Body of pancreas (tissue), 4 donors: ENCODE data around the gene SPATA2L. TPM values are rescaled to one million over a fixed set of nuclear protein-coding genes. Genes with fewer than 3 reads are reported as not detected.
A peak's percentile ranks its signal among the peaks of the same experiment; 100 is the strongest.

Experiments
- ATAC-seq: fragments of 150-250 bp; one replicate; pipeline ENCODE4 v1.9.1; 2016
- DNase-seq, 4 donors: peaks; one replicate each; pipeline ENCODE4 v3.0.0-alpha.2; 2019
- H3K27ac ChIP-seq, 4 donors: fragments of 200-600 bp; sonication (generic); 1 replicate in 3 of 4; 2 replicates in 1 of 4; pipeline versions ENCODE4 v1.5.1 to v1.6.1; 2016 to 2019; ENCODE audit warnings: mild to moderate bottlenecking in 1 of 4, mixed read lengths in 1 of 4, moderate library complexity in 1 of 4
- H3K27me3 ChIP-seq, 2 donors: fragments of 200-600 bp; sonication (generic); one replicate each; pipeline ENCODE4 v1.6.0; 2016; ENCODE audit warnings: mild to moderate bottlenecking in 1 of 2
- H3K36me3 ChIP-seq, 2 donors: fragments of 200-600 bp; sonication (generic); replicated peaks in 1 of 2; 2 replicates each; pipeline ENCODE4 v1.5.1; 2016; ENCODE audit warnings: low read depth in 2 of 2; ENCODE audit not compliant: insufficient read depth in 1 of 2
- H3K4me1 ChIP-seq: fragments of 200-600 bp; sonication (generic); one replicate; pipeline ENCODE4 v1.6.0; 2016
- H3K4me3 ChIP-seq, 2 donors: fragments of 200-600 bp; sonication (generic); 1 replicate in 1 of 2; 2 replicates in 1 of 2; pipeline ENCODE4 v1.5.1; 2016 to 2019
- H3K9me3 ChIP-seq, 3 donors: fragments of 200-600 bp; sonication (generic); 1 replicate in 2 of 3; 2 replicates in 1 of 3; pipeline ENCODE4 v1.5.1; 2016
- POLR2A ChIP-seq, 3 donors: fragments of 450-650 bp; IDR thresholded peaks; one replicate each; pipeline ENCODE4 v1.6.1; 2016; ENCODE audit warnings: antibody characterized with exemption in 3 of 3, mild to moderate bottlenecking in 2 of 3
- WGBS, 2 donors: methylation state at CpG; one replicate each; pipeline ENCODE4 v1.1.5; 2017; 5-methylcytosine and 5-hydroxymethylcytosine counted together
- intact Hi-C: fragments of 100-400 bp; cut with DNase I; formaldehyde crosslinking; loops from one replicate; pipeline ENCODE4 v1.15.1; 2023
- total RNA-seq, 2 donors: library from RNA; depleted of rRNA; stranded (reverse); fragments of >200 nt; gene quantifications; one replicate each; pipeline ENCODE4 v1.1.0, GENCODE V29; 2016
- TF ChIP-seq, protein P1 (sequence below), 7 experiments: fragments of 450-650 bp in 4 of 7; fragments of 200-600 bp in 3 of 7; sonication (generic) in 3 of 7; IDR thresholded peaks; one replicate each; pipeline ENCODE4 v1.5.1; 2016 to 2019; ENCODE audit warnings: antibody characterized with exemption in 7 of 7

The SPATA2L gene
- total RNA-seq, 2 donors from 2014 or later = 15.8 to 48.1 TPM

- Histone ChIP-seq H3K27ac (no peak overlapping the region), H3K36me3 (peaks cover 9 to 23% of the 10 kb centered on the region in 2 donors), H3K9me3 (no peaks in the 10 kb centered on the region), H3K27me3 (no peaks in the 10 kb centered on the region), H3K4me3 (no peak overlapping the region), H3K4me1 (peaks cover 23% of the 10 kb centered on the region)
- intact Hi-C loops = no loop called here
- no peak for TF ChIP-seq POLR2A (IDR thresholded peaks at IDR 0.05)
- TF ChIP-seq, protein P1, sequence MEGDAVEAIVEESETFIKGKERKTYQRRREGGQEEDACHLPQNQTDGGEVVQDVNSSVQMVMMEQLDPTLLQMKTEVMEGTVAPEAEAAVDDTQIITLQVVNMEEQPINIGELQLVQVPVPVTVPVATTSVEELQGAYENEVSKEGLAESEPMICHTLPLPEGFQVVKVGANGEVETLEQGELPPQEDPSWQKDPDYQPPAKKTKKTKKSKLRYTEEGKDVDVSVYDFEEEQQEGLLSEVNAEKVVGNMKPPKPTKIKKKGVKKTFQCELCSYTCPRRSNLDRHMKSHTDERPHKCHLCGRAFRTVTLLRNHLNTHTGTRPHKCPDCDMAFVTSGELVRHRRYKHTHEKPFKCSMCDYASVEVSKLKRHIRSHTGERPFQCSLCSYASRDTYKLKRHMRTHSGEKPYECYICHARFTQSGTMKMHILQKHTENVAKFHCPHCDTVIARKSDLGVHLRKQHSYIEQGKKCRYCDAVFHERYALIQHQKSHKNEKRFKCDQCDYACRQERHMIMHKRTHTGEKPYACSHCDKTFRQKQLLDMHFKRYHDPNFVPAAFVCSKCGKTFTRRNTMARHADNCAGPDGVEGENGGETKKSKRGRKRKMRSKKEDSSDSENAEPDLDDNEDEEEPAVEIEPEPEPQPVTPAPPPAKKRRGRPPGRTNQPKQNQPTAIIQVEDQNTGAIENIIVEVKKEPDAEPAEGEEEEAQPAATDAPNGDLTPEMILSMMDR (IDR thresholded peaks at IDR 0.05) = no peak
- ATAC-seq (no peak), DNase-seq (no peak)
- WGBS, 2 donors = 85 to 90% methylated on average over 13 of the region's 13 CpGs
These were observed 12.4 kb downstream of the SPATA2L start for GRCh38 chr16:89689142-89689541.

- intact Hi-C loops = no loop called here
- peak overlapping the region in 1 of 4 donors; percentile 94 for H3K27ac ChIP-seq
- TF ChIP-seq POLR2A (IDR thresholded peaks at IDR 0.05) = no peak
- TF ChIP-seq, protein P1 (IDR thresholded peaks at IDR 0.05) = no peak
- no peaks in the 10 kb centered on the region for H3K27me3 ChIP-seq
- 57 to 59% methylated on average over 5 of the region's 5 CpGs for WGBS, 2 donors
- peaks cover 23% of the 10 kb centered on the region for H3K4me1 ChIP-seq
- no peaks in the 10 kb centered on the region for H3K9me3 ChIP-seq
- no peak for DNase-seq
- peaks cover 9 to 18% of the 10 kb centered on the region in 2 donors for H3K36me3 ChIP-seq
- no peak for ATAC-seq
- no peak overlapping the region for H3K4me3 ChIP-seq
These were observed 13.1 kb downstream of the SPATA2L start for GRCh38 chr16:89688395-89688794.

DNA sequence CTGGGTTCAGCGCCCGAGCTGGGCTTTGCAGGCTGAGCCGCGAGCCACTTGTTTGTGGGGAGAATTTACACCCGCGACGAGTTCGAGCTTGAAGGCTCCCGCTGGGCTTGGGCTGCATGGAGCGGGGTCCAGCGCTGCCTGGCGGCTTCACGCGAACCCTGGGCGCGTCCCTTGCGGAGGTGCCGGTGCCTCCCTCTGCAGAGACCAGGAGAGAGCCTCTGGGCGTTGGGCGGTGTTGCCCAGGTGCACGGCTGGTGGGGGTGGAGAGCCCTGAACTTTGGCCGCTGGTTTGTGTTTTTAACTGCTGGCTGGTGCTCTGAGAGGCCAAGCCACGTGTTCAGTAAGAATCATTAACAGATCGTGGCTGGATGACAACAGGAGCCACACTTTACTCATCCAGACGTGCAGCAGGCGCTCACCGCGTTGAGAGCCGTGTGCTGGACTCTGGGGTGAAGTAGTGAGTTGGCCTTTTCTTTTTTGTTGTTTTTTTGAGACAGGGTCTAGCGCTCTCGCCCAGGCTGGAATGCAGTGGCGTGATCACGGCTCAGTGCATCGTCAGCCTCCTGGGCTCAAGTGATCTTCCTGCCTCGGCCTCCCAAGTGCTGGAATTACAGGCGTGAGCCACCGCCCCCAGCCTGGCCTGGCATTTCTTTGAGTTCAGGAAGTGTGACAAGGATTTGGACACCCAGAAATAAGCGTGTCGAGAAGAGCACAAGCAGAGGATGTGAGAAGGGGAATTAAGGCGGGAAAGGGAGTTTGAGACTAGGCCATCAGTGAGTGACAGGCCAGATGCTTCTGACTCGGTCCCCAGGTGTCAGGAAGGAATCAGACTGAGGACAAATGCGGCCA lies 14.2 kb downstream of the SPATA2L start:
- 6 to 24% methylated on average over 12 to 42 of the region's 42 CpGs for WGBS, 2 donors
- intact Hi-C loops = no loop called here
- peak; percentile 85 to 93 (median 89) for DNase-seq
- H3K27me3 ChIP-seq = no peaks in the 10 kb centered on the region
- peak; percentile 51 to 79 (median 65) for TF ChIP-seq POLR2A (IDR thresholded peaks at IDR 0.05)
- TF ChIP-seq, protein P1 (IDR thresholded peaks at IDR 0.05) = no peak
- no peaks in the 10 kb centered on the region for H3K9me3 ChIP-seq
- peak overlapping the region; percentile 52 to 94 (median 78) for H3K27ac ChIP-seq
- peak overlapping the region; percentile 81 to 88 for H3K4me3 ChIP-seq
- peak; percentile 87 for ATAC-seq
- peaks cover 23% of the 10 kb centered on the region for H3K4me1 ChIP-seq
- H3K36me3 ChIP-seq = peaks cover 7 to 12% of the 10 kb centered on the region in 2 donors

DNA sequence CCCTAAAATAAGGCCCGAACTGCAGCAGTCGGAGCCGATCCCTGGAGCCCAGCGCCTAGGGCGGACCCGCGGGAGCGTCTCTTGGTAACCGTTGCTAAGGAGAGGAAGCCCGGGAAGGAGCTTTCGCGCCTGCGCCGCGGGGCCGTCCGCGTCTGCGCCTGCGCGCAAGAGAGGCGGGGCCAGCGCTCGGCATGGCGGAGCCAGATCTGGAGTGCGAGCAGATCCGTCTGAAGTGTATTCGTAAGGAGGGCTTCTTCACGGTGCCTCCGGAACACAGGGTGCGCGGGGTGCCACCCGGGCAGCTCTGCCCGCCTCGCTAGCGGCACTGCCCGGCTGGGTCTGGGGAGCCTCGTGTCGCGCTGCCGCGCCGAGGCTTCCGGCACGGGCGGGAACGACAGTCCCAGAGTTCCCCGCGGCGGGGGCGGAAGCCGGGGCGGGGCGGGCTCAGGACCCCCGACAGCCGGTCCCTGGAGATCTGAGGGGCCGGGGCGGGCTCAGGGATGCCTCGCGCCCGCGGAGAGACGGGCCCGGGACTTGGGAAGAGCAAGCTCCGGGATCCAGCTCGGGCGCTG lies 14.9 kb downstream of the SPATA2L start, which contains the start of gene CDK10:
TSS of gene CDK10 (plus strand) at position 170 of the 572 bp plus-strand sequence. CDS start at position 192, 22 bp downstream.
- H3K9me3 ChIP-seq = no peaks in the 10 kb centered on the region
- H3K4me1 ChIP-seq = peaks cover 23% of the 10 kb centered on the region
- ATAC-seq (peak; percentile 89), DNase-seq (peak; percentile 91 to 94 (median 92))
- TF ChIP-seq, protein P1 (IDR thresholded peaks at IDR 0.05) = peak in 2 of 7 experiments; percentile 6
- TF ChIP-seq POLR2A (IDR thresholded peaks at IDR 0.05) = peak; percentile 40 to 85 (median 46)
- H3K27ac ChIP-seq = peak within 1 kb of the TSS; percentile 60 to 94 (median 78)
- intact Hi-C loops = no loop called here
- no peaks in the 10 kb centered on the region for H3K27me3 ChIP-seq
- peak within 1 kb of the TSS; percentile 81 to 88 for H3K4me3 ChIP-seq
- peaks cover 0 to 10% of the 10 kb centered on the region in 2 donors for H3K36me3 ChIP-seq
- 0% methylated on average over 9 to 67 of the region's 67 CpGs for WGBS, 2 donors
